PC-9 (cell line): ENCODE results near the gene PPEF1.

ENCODE experiments used
- CTCF ChIP-seq: fragments of 200-600 bp; sonication (generic); conservative IDR thresholded peaks from 2 replicates; pipeline ENCODE4 v1.6.1; 2017; ENCODE audit warnings: mixed run types, antibody characterized with exemption, mild to moderate bottlenecking, moderate library complexity
- EZH2 ChIP-seq: fragments of 200-600 bp; sonication (generic); IDR thresholded peaks from 2 replicates; pipeline ENCODE4 v1.8.0; 2017; ENCODE audit warnings: antibody characterized with exemption, low read depth

DNA sequence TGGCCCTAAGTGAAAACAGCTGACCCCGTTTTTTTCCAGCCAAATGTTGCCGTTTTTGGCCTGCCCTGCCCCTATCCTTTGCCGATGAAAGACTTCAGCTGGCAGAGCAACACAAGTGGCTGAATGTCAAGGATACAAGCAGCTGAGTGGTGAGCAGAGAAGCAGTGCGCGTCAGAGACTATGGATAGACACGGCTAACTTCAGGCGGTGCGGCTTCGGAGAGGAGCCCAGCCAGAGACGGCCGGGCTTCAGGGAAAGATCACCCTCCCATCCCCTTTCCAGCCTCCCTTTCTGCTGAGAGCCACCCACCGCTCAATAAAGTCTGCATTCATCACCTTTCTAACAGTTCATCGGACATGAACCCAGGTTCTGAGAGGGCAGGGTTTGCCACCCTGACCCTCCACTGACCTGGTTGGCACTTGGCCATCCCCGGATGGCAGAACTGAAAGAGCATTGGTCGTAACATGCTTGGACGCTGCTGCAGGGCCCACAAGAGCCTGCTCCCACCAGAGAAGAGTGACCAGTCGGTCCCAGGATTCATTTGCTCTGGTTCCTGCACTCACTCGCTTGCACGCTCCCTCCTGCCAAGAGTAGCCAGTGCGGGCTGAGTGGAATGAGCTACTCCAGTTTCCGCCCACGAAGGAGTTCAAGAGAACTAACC, 125.8 kb downstream of the PPEF1 start:
- TF ChIP-seq EZH2, result no peak
- TF ChIP-seq CTCF, result no peak
